HG02981 (cell line): ENCODE data around the gene NFX1.
"Not testable (repeated sequence)": the region's sequence is repeated elsewhere in the genome, so short reads cannot be mapped to it uniquely, and the experiment has no call there.

Experiments
- ATAC-seq: cut with Tn5 transposase; IDR thresholded peaks from one replicate; pipeline ENCODE4 v1.9.1; 2021; ENCODE audit warnings: mild to moderate bottlenecking, moderate library complexity; ENCODE audit not compliant: unreplicated experiment

NFX1 gene

GRCh38 chr9:33385979-33386640 is 95.8 kb downstream of the NFX1 start:
- ATAC-seq = not testable (repeated sequence)

GRCh38 chr9:33386641-33386996 is 96.3 kb downstream of the NFX1 start:
- not testable (repeated sequence) for ATAC-seq

DNA sequence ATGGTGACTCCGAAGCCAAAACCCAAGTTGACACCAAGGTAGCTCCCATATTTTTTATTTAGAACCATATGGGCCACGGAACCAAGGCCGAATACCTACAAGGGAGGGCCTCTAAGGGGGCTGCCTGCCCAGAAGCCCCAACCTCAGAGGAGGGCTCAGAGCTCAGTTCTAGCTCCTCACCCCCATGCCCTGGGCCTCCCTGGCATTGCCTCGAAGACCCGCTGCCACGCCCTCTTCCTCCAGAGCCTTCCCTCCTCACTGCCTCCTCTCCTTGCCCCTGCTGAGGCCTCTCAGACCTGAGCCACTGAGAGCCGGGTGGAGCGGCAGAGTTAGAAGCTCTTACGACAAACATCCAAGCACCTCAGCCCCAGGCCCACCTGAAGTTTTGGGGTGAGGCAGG is 96.7 kb downstream of the NFX1 start:
- ATAC-seq = not testable (repeated sequence)

DNA sequence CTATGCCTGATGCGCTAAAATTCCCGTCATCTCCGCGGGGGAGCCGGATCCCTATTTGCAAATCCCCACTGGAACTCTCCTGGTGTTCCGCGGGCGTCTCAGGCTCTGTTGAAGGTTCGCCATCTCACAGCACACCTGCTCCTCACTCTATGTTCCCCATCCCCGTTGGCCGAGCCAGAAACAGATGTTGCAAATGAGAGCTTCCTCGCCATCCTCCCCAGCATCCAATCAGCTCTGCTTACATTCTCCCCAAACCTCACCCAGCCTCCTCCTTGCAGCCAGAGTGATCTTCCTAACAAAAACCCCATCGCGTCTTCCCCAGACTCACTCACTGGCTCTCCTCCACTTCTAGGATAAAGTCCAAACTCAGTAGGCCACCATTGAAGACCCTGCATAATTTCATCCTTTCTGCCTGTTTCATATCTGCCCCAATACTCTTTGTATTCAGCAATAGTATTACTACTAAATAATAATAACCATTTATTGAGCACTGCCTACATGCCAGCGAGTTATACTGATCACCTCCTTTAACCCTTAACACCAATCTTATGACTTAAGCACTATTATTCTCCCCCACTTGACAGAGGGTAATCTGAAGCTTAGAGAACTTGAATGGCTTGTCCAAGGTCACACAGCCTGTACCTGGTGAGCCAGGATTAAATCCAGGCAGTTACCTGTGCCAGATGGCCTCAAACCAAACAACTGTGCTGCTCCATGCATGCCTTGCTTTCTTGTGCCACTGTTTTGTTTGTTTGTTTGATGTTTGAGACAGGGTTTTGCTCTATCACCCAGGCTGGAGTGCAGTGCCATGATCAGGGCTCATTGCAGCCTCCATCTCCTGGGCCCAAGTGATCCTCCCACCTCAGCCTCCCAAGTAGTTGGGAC is 98.0 kb downstream of the NFX1 start:
- no peak for ATAC-seq

DNA sequence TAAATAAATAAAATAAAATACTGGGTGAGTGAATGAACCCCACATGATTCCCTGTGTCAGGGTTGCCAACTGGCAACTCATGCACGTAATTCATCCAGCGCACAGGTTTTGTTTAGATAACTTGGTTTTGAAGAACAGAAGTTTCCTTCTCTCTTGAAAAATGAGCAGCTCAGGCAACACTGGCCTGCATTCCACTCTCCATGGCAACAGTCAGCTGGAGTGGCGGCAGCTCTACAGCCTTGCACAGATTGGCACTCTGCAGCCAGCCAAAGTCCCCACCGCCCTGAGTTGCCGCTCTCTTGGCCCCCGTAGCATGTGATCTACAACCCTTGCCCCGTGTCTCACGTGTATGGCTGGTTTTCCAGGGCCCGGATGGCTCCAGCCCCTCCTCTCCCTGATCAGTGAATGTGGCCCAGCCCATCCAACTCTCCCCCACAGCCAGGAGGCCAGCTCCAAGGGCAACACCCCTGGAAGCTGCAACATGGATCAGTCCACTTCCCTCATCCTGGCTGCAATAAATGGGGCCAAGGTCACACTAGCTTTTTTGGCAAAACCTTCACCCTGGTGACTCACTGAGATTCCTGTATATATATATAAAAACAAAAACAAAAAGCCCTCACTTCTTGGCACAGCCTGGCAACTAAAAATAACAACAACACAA is 100.9 kb downstream of the NFX1 start:
- not testable (repeated sequence) for ATAC-seq

- not testable (repeated sequence) for ATAC-seq
Observed at GRCh38 chr9:33392591-33393021, 102.3 kb downstream of the NFX1 start.

GRCh38 chr9:33393581-33393980 is 103.3 kb downstream of the NFX1 start:
- ATAC-seq = no peak

DNA sequence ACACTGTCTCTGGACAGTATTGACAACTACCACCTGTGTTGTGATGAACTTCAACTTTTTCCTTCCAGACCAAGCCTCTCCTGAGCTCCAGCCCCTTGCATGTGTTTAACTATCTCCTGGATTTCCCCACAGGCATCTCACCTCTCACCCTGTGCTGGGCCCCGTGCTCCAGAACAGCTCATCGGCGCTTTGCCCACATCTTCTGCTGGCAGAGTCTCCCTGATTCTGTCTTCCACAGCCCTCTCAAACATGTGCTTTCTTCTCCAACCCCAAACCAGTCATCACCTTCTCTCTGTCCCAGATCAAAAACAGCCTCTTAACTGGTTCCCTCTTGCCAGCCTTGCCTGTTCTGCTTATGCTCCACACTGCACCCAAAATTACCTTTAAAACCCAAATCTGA is 103.7 kb downstream of the NFX1 start:
- not testable (repeated sequence) for ATAC-seq

GRCh38 chr9:33395159-33395879 is 105.0 kb downstream of the NFX1 start:
- not testable (repeated sequence) for ATAC-seq

GRCh38 chr9:33397801-33398200 is 107.5 kb downstream of the NFX1 start:
- not testable (repeated sequence) for ATAC-seq

DNA sequence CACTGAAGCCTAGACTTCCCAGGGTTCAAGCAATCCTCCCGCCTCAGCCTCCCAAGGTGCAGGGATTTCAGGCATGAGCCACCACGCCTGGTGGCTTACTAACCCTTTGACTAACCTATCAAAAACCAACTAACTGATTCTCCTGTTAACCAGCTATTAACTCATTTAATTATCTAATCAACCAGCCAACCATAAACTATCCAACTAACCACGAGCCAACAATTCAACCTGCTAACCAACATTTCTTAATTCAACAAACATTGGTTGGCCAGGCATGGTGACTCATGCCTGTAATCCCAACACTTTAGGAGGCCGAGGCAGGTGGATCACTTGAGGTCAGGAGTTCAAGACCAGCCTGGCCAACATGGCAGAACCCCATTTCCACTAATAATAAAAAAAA is 108.7 kb downstream of the NFX1 start:
- ATAC-seq = not testable (repeated sequence)

DNA sequence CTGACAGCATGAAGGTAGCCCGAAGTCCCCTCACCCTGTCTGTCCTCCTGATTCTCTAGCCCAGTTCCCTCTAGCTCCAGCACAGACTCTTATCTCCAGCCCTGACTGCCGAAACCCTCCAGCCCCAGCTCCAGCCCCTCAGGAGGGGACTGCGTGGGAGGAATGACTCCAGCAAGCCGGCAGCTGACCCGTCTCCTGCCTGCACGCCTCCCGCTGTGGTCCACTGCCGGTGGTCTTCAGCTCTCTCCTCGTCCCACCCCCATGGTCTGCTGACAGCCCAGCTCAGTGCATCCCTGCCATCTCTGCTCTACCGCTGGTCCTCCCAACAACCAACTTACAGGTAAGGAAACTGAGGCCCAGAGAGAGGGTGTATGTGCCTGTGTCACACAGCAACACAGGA is 111.5 kb downstream of the NFX1 start:
- not testable (repeated sequence) for ATAC-seq

DNA sequence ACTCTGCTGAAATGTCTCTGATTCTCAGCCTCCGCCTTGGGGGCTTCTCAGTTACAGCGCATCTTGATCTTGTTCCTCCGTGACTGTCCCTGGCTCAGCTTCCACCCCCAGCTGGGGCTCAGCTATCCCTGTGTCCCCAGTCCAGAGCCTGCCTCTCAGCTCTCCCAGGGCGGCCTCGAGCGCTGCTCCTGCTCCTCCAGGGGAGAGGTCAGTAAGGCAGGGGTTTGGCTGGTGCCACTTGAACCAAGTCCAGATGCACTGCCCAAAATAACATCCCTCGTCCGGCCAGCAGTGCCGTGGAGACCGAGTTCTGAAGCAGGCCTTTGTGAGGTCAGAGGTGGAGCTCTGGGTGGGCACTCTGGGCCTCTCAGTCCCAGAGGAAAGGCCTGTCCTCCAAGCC is 112.1 kb downstream of the NFX1 start, which contains the start of gene AQP7:
Gene AQP7, minus strand, starts transcription at position 198 of the 400 bp plus-strand sequence. CDS start 1,306 bp downstream, outside the sequence.
- ATAC-seq = not testable (repeated sequence)

DNA sequence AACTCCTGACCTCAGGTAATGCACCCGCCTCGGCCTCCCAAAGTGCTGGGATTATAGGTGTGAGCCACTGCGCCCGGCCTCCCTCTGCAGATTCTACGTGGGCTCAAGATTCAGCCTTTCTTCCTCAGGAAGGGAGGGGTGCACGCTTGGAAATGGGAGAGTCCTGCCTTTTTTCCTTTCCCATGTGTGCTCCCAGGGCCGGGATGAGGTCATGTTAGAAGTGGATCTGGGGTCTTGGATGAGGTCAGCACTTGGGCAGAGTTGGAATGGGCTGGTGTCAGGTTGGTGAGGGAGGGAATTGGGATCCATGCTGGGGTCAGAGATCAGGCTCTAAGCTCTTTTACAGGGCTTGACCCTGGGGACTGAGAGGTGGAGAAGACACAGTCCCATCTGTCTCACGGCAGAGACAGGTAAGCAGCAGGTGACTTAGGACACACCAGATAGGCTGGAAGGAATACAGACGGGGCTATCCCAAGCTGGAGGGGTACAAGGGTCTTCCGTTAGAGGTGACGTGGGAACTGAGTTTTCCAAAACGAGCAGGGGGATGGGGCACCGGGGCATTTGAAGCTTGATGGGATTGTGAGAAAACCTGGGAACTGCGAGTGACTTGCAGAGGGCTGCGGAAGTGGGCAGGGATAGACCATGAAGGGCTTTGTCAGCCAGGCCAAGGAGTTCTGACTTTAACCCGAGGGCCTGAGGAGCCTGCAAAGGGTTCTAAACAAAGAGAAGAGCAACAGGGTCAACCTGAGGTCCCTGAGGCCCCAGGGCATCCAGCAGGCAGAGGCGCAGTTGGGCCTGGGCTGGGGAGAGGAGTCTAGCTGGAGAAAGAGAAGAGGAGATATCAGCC is 113.8 kb downstream of the NFX1 start:
- ATAC-seq = no peak

GRCh38 chr9:33404788-33405362 is 114.6 kb downstream of the NFX1 start:
- no peak for ATAC-seq

GRCh38 chr9:33407061-33407460 is 116.7 kb downstream of the NFX1 start:
- ATAC-seq = no peak

- no peak for ATAC-seq
Observed at GRCh38 chr9:33408087-33408486, 117.8 kb downstream of the NFX1 start.

DNA sequence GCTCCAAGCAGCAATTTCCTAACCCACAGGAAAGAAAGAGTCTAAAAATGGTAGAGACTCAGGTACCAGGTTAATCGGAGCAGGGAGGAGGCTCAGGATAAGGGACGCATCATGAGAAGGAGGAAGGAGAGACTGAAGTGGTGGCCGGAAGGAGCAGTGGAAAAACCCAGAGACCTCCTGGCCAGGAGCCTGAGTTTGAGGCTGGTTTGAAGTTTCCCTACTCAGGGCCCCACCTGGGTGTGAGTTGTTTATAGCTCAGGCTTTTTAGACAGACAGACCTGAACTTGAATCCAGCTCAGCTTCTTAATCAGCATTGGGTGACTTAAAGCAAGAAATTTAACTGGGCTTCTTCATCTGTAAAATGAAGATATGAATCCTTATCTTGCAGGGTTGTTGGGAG is 124.0 kb downstream of the NFX1 start:
- ATAC-seq = no peak

- ATAC-seq = no peak
Observed at GRCh38 chr9:33414889-33415500, 124.7 kb downstream of the NFX1 start.
